BJ (cell line): ENCODE results near the gene BCL6. TPM values are rescaled to one million over a fixed set of nuclear protein-coding genes. Genes with fewer than 3 reads are reported as not detected.

ENCODE experiments used
- CTCF ChIA-PET: fragments of 350-600 bp; formaldehyde crosslinking; extraction: SDS; loops from one replicate; lab custom pipeline; 2021; ENCODE audit warnings: antibody characterized with exemption, inconsistent platforms; lab: Yijun Ruan, JAX
- POLR2A ChIA-PET: fragments of 300-600 bp; sonication (Branson Sonifier 250); formaldehyde crosslinking; extraction: SDS; loops from one replicate; lab custom pipeline; 2021; ENCODE audit warnings: antibody characterized with exemption; lab: Charles Lee
- DNase-seq: peaks from one replicate; pipeline ENCODE4 v3.0.0-alpha.2; 2011; ENCODE audit warnings: low read depth
- H3K27me3 ChIP-seq: 2 replicates; pipeline ENCODE4 v1.6.0; 2011; ENCODE audit warnings: low read length; ENCODE audit not compliant: control insufficient read depth, insufficient read depth
- H3K36me3 ChIP-seq: 2 replicates; pipeline ENCODE4 v1.5.1; 2011; ENCODE audit warnings: low read length; ENCODE audit not compliant: control insufficient read depth, insufficient read depth
- H3K4me3 ChIP-seq: 2 replicates; pipeline ENCODE4 v1.5.1; 2011; ENCODE audit warnings: low read depth, mild to moderate bottlenecking, control low read depth, low read length
- polyA plus RNA-seq: library from polyadenylated mRNA; depleted of rRNA; stranded (reverse); fragments of >200 nt; gene quantifications from 2 replicates; pipeline ENCODE4 v1.2.3, GENCODE V29; 2011
- TF ChIP-seq, protein P1 (sequence below): IDR thresholded peaks from 2 replicates; pipeline ENCODE4 v1.5.1; 2011; ENCODE audit warnings: low read depth, mild to moderate bottlenecking, control low read depth, inconsistent platforms, low read length, moderate library complexity; ENCODE audit not compliant: insufficient read depth

Gene BCL6
- polyA plus RNA-seq, 1 experiment: 14.1 TPM

DNA sequence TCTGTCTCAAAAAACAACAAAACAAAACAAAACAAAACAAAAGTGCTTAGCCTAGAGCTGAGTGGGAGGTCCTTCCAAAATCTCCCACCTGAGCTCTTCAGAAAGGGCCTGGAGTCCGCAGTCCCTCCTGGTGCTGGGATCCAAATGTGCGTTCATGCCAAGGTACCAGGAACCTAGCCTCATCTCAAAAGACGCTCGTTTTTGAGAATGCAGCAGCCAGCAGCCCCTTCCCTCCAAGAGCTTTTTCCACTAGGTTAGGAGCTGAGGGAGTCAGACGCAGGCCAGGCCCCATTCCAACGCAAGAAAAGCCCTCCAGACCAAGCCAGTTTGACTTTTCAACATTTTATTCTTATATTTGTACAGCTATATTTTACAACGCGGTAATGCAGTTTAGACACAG is 24.2 kb downstream of the BCL6 start:
- ChIA-PET CTCF (interaction anchor here (1.6 to 11.7 kb wide), 3 partner anchors 9 to 1104 kb away, joined by 3 to 118 read pairs (median 4); no protein-coding TSS in a partner anchor), POLR2A (no interaction called here)
- TF ChIP-seq, protein P1, sequence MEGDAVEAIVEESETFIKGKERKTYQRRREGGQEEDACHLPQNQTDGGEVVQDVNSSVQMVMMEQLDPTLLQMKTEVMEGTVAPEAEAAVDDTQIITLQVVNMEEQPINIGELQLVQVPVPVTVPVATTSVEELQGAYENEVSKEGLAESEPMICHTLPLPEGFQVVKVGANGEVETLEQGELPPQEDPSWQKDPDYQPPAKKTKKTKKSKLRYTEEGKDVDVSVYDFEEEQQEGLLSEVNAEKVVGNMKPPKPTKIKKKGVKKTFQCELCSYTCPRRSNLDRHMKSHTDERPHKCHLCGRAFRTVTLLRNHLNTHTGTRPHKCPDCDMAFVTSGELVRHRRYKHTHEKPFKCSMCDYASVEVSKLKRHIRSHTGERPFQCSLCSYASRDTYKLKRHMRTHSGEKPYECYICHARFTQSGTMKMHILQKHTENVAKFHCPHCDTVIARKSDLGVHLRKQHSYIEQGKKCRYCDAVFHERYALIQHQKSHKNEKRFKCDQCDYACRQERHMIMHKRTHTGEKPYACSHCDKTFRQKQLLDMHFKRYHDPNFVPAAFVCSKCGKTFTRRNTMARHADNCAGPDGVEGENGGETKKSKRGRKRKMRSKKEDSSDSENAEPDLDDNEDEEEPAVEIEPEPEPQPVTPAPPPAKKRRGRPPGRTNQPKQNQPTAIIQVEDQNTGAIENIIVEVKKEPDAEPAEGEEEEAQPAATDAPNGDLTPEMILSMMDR: no peak
- DNase-seq: no peak
- H3K4me3 ChIP-seq: no peak overlapping the region
- no peaks in the 10 kb centered on the region for H3K27me3 ChIP-seq
- H3K36me3 ChIP-seq: peaks cover 17% of the 10 kb centered on the region

DNA sequence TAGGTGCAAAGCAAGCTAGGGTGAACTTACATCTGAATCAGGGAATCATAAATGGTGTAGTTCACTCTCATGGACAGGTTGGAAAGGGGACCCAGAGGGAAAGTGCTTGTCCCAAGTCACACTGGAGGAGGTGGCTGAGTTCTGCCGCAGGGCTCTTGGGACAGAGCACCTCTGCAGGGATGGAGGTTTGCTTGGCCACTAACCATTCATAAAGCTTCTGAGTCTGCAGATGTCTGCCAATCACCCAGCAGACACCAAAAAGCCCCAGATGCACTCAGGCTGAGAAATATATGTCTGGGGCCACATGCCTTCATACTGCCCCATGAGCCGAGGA is 25.0 kb downstream of the BCL6 start:
- ChIA-PET CTCF (interaction anchor here (1.1 to 11.7 kb wide), 7 partner anchors 10 to 1103 kb away, joined by 3 to 118 read pairs (median 6); no protein-coding TSS in a partner anchor), POLR2A (no interaction called here)
- TF ChIP-seq, protein P1: no peak
- Histone ChIP-seq H3K4me3 (no peak overlapping the region), H3K36me3 (peaks cover 12% of the 10 kb centered on the region), H3K27me3 (no peaks in the 10 kb centered on the region)
- no peak for DNase-seq

DNA sequence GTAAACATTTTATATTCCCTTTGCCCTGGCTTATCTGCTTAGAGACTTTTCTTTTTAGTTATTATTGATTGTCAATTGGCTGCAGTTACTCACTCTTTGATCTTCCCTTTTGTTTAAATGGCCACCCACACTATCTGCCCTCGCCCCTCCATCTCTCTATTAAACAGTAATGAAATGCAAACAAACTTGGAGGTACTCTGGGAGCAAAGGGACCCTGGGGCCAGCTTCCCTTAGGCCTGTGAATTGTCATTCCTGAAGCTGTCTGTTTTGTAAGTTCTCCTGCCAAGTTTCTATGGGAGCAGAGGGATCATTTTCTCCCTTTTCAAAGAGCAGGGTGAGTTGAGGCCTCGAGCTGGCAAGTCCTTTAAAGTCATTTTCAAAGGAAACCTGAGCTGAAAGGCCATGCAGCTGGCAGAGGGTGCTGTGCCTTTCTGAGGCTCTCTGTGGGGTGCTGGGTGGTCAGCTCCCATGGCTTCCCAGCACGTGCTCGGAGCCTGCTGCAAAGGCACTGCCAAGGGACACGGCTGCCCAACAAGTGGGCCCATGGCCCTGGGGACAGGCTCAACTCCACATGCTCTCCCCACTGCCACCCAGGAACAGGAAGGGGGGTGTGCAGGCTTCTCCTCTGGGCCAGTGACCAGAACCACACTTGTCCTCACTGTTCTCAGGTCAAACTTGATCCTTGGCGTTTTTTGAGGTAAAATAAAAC is 25.5 kb downstream of the BCL6 start:
- Histone ChIP-seq H3K36me3 (peaks cover 7% of the 10 kb centered on the region), H3K27me3 (no peaks in the 10 kb centered on the region), H3K4me3 (no peak overlapping the region)
- DNase-seq: no peak
- ChIA-PET POLR2A (no interaction called here), CTCF (interaction anchor here (0.9 to 11.7 kb wide), 9 partner anchors 10 to 1235 kb away, joined by 3 to 118 read pairs (median 5); no protein-coding TSS in a partner anchor)
- TF ChIP-seq, protein P1: no peak

DNA sequence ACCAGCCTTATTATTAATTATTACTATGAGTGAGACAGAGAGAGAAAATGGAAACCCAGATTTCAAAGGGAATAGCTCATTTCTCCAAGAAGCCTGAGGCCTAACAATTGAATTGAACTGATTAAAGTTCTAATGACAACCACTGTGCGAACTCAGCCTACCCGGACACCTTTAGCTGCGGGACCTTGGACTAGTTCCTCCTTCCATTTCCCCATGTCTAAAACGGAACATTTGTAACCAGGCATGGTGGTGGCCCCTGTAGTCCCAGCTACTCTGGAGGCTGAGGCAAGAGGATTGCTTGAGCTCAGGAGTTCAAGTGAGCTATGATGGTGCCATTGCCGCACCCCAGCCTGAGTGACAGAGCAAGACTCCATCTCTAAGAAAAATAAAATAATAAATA is 26.5 kb downstream of the BCL6 start:
- ChIA-PET CTCF (interaction anchor here (0.9 to 11.7 kb wide), 6 partner anchors 9 to 1236 kb away, joined by 4 to 118 read pairs (median 8); no protein-coding TSS in a partner anchor), POLR2A (no interaction called here)
- no peaks in the 10 kb centered on the region for H3K27me3 ChIP-seq
- DNase-seq: no peak
- peaks cover 4% of the 10 kb centered on the region for H3K36me3 ChIP-seq
- no peak overlapping the region for H3K4me3 ChIP-seq
- TF ChIP-seq, protein P1: no peak

DNA sequence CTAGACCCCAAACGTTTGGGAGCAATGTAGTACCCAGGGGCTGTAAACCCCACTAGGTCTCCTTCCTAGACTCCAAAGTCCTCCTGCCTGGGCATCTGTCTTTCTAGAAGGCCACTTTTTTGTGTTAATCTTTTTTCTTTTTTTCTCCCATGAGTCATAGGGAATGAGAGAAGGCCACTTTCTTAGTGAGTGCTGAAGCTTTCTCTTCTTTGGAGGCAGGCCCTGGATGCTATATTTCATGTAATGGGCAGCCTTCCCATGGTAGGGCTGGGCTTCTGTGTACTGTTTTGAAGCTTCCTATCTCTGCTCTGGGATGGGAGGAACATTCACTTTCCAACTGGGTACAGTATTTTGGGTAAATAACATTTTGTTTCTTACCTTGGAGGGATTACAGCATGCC is 27.7 kb downstream of the BCL6 start:
- H3K4me3 ChIP-seq: no peak overlapping the region
- TF ChIP-seq, protein P1: no peak
- ChIA-PET CTCF (interaction anchor here (0.6 to 11.7 kb wide), 4 partner anchors 9 to 1103 kb away, joined by 3 to 118 read pairs (median 28); no protein-coding TSS in a partner anchor), POLR2A (no interaction called here)
- H3K27me3 ChIP-seq: no peaks in the 10 kb centered on the region
- H3K36me3 ChIP-seq: peaks cover 4% of the 10 kb centered on the region
- DNase-seq: no peak
